Mesenchymal stem cell (in vitro differentiated cells and primary cell): Measurements from ENCODE around the gene USP17L27.
"Not testable (repeated sequence)": the region's sequence is repeated elsewhere in the genome, so short reads cannot be mapped to it uniquely, and the experiment has no call there.

Experiments
- DNase-seq: peaks from one replicate; pipeline ENCODE4 v3.0.0-alpha.2; 2013
- H2AFZ ChIP-seq: one replicate; pipeline ENCODE4 v1.6.1; 2013; ENCODE audit warnings: low read depth, mild to moderate bottlenecking, control low read depth, inconsistent platforms, low read length, moderate library complexity
- H2AK5ac ChIP-seq: 2 replicates; pipeline ENCODE4 v1.6.1; 2013; ENCODE audit warnings: low read length, moderate library complexity, mild to moderate bottlenecking, inconsistent platforms; ENCODE audit not compliant: severe bottlenecking
- H2BK120ac ChIP-seq: one replicate; pipeline ENCODE4 v1.6.1; 2013; ENCODE audit warnings: low read depth, mild to moderate bottlenecking, inconsistent platforms, low read length, moderate library complexity
- H2BK12ac ChIP-seq, 2 experiments: one replicate each; pipeline ENCODE4 v1.6.1; 2013; ENCODE audit warnings: inconsistent platforms in 2 of 2, low read length in 2 of 2, mild to moderate bottlenecking in 2 of 2, moderate library complexity in 2 of 2, control low read depth in 1 of 2
- H2BK15ac ChIP-seq: one replicate; pipeline ENCODE4 v1.6.1; 2013; ENCODE audit warnings: mild to moderate bottlenecking, low read depth, inconsistent platforms; ENCODE audit not compliant: poor library complexity, severe bottlenecking
- H2BK5ac ChIP-seq: 2 replicates; pipeline ENCODE4 v1.6.1; 2013; ENCODE audit warnings: low read depth, mild to moderate bottlenecking, low read length, control low read depth, inconsistent platforms; ENCODE audit not compliant: poor library complexity, severe bottlenecking
- H3K14ac ChIP-seq, 2 experiments: one replicate each; pipeline ENCODE4 v1.6.1; 2013; ENCODE audit warnings: inconsistent platforms in 2 of 2, low read length in 2 of 2, control low read depth in 1 of 2, mild to moderate bottlenecking in 1 of 2, moderate library complexity in 1 of 2
- H3K18ac ChIP-seq, 2 experiments: one replicate each; pipeline ENCODE4 v1.6.1; 2013; ENCODE audit warnings: inconsistent platforms in 2 of 2, low read length in 2 of 2, control low read depth in 1 of 2, low read depth in 1 of 2, mild to moderate bottlenecking in 1 of 2
- H3K23ac ChIP-seq, 2 experiments: one replicate each; pipeline ENCODE4 v1.6.1; 2013; ENCODE audit warnings: inconsistent platforms in 2 of 2, low read length in 2 of 2, mild to moderate bottlenecking in 2 of 2, moderate library complexity in 2 of 2, control low read depth in 1 of 2
- H3K27ac ChIP-seq: 2 replicates; pipeline ENCODE4 v1.5.1; 2013; ENCODE audit warnings: mild to moderate bottlenecking, moderate library complexity, low read length, control low read depth, inconsistent platforms; ENCODE audit not compliant: poor library complexity, severe bottlenecking
- H3K27me3 ChIP-seq, 2 experiments: 2 replicates each; pipeline versions ENCODE4 v1.6.1 to v1.7.0; 2013; ENCODE audit warnings: low read length in 2 of 2, mild to moderate bottlenecking in 2 of 2, moderate library complexity in 2 of 2, control low read depth in 1 of 2, inconsistent platforms in 1 of 2; ENCODE audit not compliant: control insufficient read depth in 1 of 2, insufficient read depth in 1 of 2
- H3K36me3 ChIP-seq, 2 experiments: 2 replicates each; pipeline versions ENCODE4 v1.6.1 to v1.7.0; 2013; ENCODE audit warnings: low read length in 2 of 2, control low read depth in 1 of 2, inconsistent platforms in 1 of 2, low read depth in 1 of 2, mild to moderate bottlenecking in 1 of 2; ENCODE audit not compliant: insufficient read depth in 2 of 2, control insufficient read depth in 1 of 2
- H3K4ac ChIP-seq, 2 experiments: one replicate each; pipeline ENCODE4 v1.6.1; 2013; ENCODE audit warnings: inconsistent platforms in 2 of 2, low read length in 2 of 2, mild to moderate bottlenecking in 2 of 2, moderate library complexity in 2 of 2, control low read depth in 1 of 2, low read depth in 1 of 2
- H3K4me1 ChIP-seq: 2 replicates; pipeline ENCODE4 v1.6.1; 2013; ENCODE audit warnings: low read depth, low read length, control low read depth; ENCODE audit not compliant: control insufficient read depth, insufficient read depth
- H3K4me2 ChIP-seq: 2 replicates; pipeline ENCODE4 v1.6.1; 2013; ENCODE audit warnings: low read length, mild to moderate bottlenecking, inconsistent platforms; ENCODE audit not compliant: poor library complexity, severe bottlenecking
- H3K4me3 ChIP-seq, 2 experiments: 2 replicates each; pipeline versions ENCODE4 v1.5.1 to v1.7.0; 2013; ENCODE audit warnings: low read length in 2 of 2, mild to moderate bottlenecking in 2 of 2, control low read depth in 1 of 2, low read depth in 1 of 2; ENCODE audit not compliant: insufficient read depth in 1 of 2
- H3K79me1 ChIP-seq: replicated peaks from 2 replicates; pipeline ENCODE4 v1.6.1; 2013; ENCODE audit warnings: mild to moderate bottlenecking, control low read depth, low read length, inconsistent platforms; ENCODE audit not compliant: poor library complexity, severe bottlenecking
- H3K9ac ChIP-seq: 2 replicates; pipeline ENCODE4 v1.7.0; 2013; ENCODE audit warnings: mild to moderate bottlenecking, low read length, moderate library complexity
- H3K9me3 ChIP-seq: 2 replicates; pipeline ENCODE4 v1.7.0; 2013; ENCODE audit warnings: mild to moderate bottlenecking, low read length; ENCODE audit not compliant: control insufficient read depth
- H4K8ac ChIP-seq: one replicate; pipeline ENCODE4 v1.6.1; 2013; ENCODE audit warnings: inconsistent platforms, mild to moderate bottlenecking, low read length, moderate library complexity
- H4K91ac ChIP-seq: one replicate; pipeline ENCODE4 v1.6.1; 2013; ENCODE audit warnings: mild to moderate bottlenecking, low read length, inconsistent platforms
- WGBS: methylation state at CpG from one replicate; pipeline ENCODE4 v1.1.7; 2013; ENCODE audit warnings: mixed read lengths; 5-methylcytosine and 5-hydroxymethylcytosine counted together

The USP17L27 gene

GRCh38 chr4:9384126-9384525, 40.2 kb downstream of the USP17L27 start:
- no peak overlapping the region for H2BK12ac ChIP-seq
- no peak overlapping the region for H3K4me3 ChIP-seq
- no peak overlapping the region for H4K8ac ChIP-seq
- H2BK5ac ChIP-seq: no peak overlapping the region
- H3K9ac ChIP-seq: no peak overlapping the region
- H3K4me2 ChIP-seq: no peak overlapping the region
- H3K27me3 ChIP-seq: no peaks in the 10 kb centered on the region
- no peak overlapping the region for H2AK5ac ChIP-seq
- no peaks in the 10 kb centered on the region for H3K9me3 ChIP-seq
- H4K91ac ChIP-seq: no peak overlapping the region
- no peak overlapping the region for H3K4ac ChIP-seq
- H2BK120ac ChIP-seq: no peak overlapping the region
- DNase-seq: no peak
- no peak overlapping the region for H2BK15ac ChIP-seq
- H3K79me1 ChIP-seq: no peaks in the 10 kb centered on the region
- H3K4me1 ChIP-seq: no peaks in the 10 kb centered on the region
- H3K23ac ChIP-seq: no peak overlapping the region
- no peak overlapping the region for H3K14ac ChIP-seq
- no peak overlapping the region for H2AFZ ChIP-seq
- no peak overlapping the region for H3K18ac ChIP-seq
- H3K36me3 ChIP-seq: no peaks in the 10 kb centered on the region
- no peak overlapping the region for H3K27ac ChIP-seq
- WGBS: 80% methylated on average over 1 of the region's 1 CpG

- H3K4me1 ChIP-seq, H3K14ac ChIP-seq, H3K4me2 ChIP-seq, DNase-seq, H4K91ac ChIP-seq, H4K8ac ChIP-seq, H3K18ac ChIP-seq, H3K23ac ChIP-seq, H2AFZ ChIP-seq, H3K79me1 ChIP-seq, H3K4me3 ChIP-seq, H2BK5ac ChIP-seq, H3K36me3 ChIP-seq, H3K4ac ChIP-seq, H3K9me3 ChIP-seq, H2AK5ac ChIP-seq, H2BK12ac ChIP-seq, H3K9ac ChIP-seq, H2BK15ac ChIP-seq, H2BK120ac ChIP-seq, H3K27ac ChIP-seq, H3K27me3 ChIP-seq: not testable (repeated sequence)
- whole genome bisulfite sequencing: 81% methylated on average over 2 of the region's 2 CpGs
These were observed 45.1 kb downstream of the USP17L27 start for GRCh38 chr4:9389001-9389400.
